Lung (tissue), 12 donors: ENCODE data around the gene DBH. TPM values are rescaled to one million over a fixed set of nuclear protein-coding genes. Genes with fewer than 3 reads are reported as not detected.

ENCODE experiments used
- ATAC-seq: fragments of 200-7000 bp; cut with Tn5 transposase; one replicate; pipeline ENCODE4 v1.9.1; 2020; ENCODE audit warnings: moderate number of reproducible peaks; ENCODE audit not compliant: insufficient read depth, low FRiP score
- DNase-seq, 3 donors: peaks; one replicate each; pipeline ENCODE4 v3.0.0-alpha.2; 2013 to 2017
- H3K27ac ChIP-seq, 2 donors: one replicate each; pipeline ENCODE4 v1.5.1; 2013; ENCODE audit warnings: mild to moderate bottlenecking in 2 of 2, moderate library complexity in 2 of 2, control low read depth in 1 of 2, inconsistent platforms in 1 of 2, low read depth in 1 of 2, low read length in 1 of 2
- H3K27me3 ChIP-seq, 3 donors: one replicate each; pipeline ENCODE4 v1.5.1; 2013; ENCODE audit warnings: low read length in 2 of 3; ENCODE audit not compliant: control insufficient read depth in 3 of 3, insufficient read depth in 3 of 3
- H3K36me3 ChIP-seq, 4 donors: one replicate each; pipeline ENCODE4 v1.5.1; 2013; ENCODE audit warnings: low read length in 4 of 4, mild to moderate bottlenecking in 1 of 4, moderate library complexity in 1 of 4; ENCODE audit not compliant: control insufficient read depth in 4 of 4, insufficient read depth in 4 of 4
- H3K4me1 ChIP-seq, 5 donors: one replicate each; pipeline ENCODE4 v1.5.1; 2013; ENCODE audit warnings: low read length in 5 of 5, mild to moderate bottlenecking in 2 of 5, moderate library complexity in 1 of 5; ENCODE audit not compliant: control insufficient read depth in 5 of 5, insufficient read depth in 5 of 5
- H3K4me3 ChIP-seq: one replicate; pipeline ENCODE4 v1.5.1; 2013; ENCODE audit warnings: mild to moderate bottlenecking, control low read depth, moderate library complexity
- H3K9ac ChIP-seq, 2 donors: one replicate each; pipeline ENCODE4 v1.5.1; 2013; ENCODE audit warnings: low read length in 2 of 2, control low read depth in 1 of 2; ENCODE audit not compliant: insufficient read depth in 1 of 2
- H3K9me3 ChIP-seq, 4 donors: one replicate each; pipeline ENCODE4 v1.5.1; 2013; ENCODE audit warnings: low read length in 3 of 4, mild to moderate bottlenecking in 1 of 4, moderate library complexity in 1 of 4; ENCODE audit not compliant: control insufficient read depth in 4 of 4, insufficient read depth in 3 of 4
- WGBS, 2 donors: extraction: QIAGEN DNeasy Blood & Tissue Kit; methylation state at CpG; one replicate each; pipeline ENCODE4 v1.1.7; 2013; 5-methylcytosine and 5-hydroxymethylcytosine counted together
- polyA plus RNA-seq, 2 donors: library from polyadenylated mRNA; stranded (reverse); fragments of 200-250 nt; gene quantifications; one replicate each; pipeline ENCODE4 v1.2.1, GENCODE V29; 2013
- total RNA-seq, 2 donors: library from RNA; depleted of rRNA in 1 of 2; stranded (reverse); fragments of >200 nt in 1 of 2; gene quantifications; one replicate each; pipeline ENCODE4 v1.2.1, GENCODE V29; 2014 to 2021
- TF ChIP-seq, protein P1 (sequence below): IDR thresholded peaks from 2 replicates; pipeline ENCODE4 v1.5.1; 2012; ENCODE audit warnings: mild to moderate bottlenecking; ENCODE audit errors: control extremely low read depth, extremely low read depth
- donor health status: control.
- donor health status: control.
- donor health status: Bipolar disorder and iron deficiency.
- donor health status: healthy.
- donor health status: DM: yes; HTN: yes; CAD: no.

Gene DBH
- total and polyA plus RNA-seq, 4 donors = 0.06 to 0.48 (median 0.08) TPM

DNA sequence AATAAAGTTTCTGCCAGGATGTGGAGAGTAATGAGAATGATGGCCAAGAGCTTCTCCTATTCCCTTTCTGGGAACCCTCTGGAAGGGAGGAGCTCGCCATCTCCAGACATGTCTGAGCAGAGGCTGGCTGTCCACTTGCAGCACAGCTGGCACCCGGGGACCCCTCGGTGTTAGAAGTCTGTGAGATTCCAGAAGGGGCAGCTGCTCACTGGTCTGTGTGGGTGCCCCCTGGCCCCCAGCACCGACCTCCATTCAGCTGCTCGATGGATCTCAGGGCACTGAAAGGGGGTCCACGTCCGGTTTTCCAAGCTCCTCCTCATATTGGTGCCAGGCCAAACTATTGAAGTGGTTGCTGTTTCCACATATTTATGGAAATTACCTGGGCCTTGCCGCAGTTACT, 23.3 kb upstream of the DBH start:
- Histone ChIP-seq H3K4me3 (no peak overlapping the region), H3K36me3 (no peaks in the 10 kb centered on the region), H3K9ac (no peak overlapping the region), H3K4me1 (peaks cover 0 to 4% (median 0%) of the 10 kb centered on the region in 5 donors), H3K9me3 (peaks cover 0 to 2% (median 0%) of the 10 kb centered on the region in 4 donors), H3K27ac (no peak overlapping the region), H3K27me3 (peaks cover 5 to 32% (median 9%) of the 10 kb centered on the region in 3 donors)
- WGBS, 2 donors = 76 to 81% methylated on average over 8 of the region's 8 CpGs
- no peak for DNase-seq
- no peak for ATAC-seq
- TF ChIP-seq, protein P1, sequence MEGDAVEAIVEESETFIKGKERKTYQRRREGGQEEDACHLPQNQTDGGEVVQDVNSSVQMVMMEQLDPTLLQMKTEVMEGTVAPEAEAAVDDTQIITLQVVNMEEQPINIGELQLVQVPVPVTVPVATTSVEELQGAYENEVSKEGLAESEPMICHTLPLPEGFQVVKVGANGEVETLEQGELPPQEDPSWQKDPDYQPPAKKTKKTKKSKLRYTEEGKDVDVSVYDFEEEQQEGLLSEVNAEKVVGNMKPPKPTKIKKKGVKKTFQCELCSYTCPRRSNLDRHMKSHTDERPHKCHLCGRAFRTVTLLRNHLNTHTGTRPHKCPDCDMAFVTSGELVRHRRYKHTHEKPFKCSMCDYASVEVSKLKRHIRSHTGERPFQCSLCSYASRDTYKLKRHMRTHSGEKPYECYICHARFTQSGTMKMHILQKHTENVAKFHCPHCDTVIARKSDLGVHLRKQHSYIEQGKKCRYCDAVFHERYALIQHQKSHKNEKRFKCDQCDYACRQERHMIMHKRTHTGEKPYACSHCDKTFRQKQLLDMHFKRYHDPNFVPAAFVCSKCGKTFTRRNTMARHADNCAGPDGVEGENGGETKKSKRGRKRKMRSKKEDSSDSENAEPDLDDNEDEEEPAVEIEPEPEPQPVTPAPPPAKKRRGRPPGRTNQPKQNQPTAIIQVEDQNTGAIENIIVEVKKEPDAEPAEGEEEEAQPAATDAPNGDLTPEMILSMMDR = no peak

- DNase-seq (no peak), ATAC-seq (no peak)
- Histone ChIP-seq H3K4me3 (no peak overlapping the region), H3K36me3 (no peaks in the 10 kb centered on the region), H3K27me3 (peaks cover 5 to 38% (median 9%) of the 10 kb centered on the region in 3 donors), H3K4me1 (peaks cover 0 to 4% (median 0%) of the 10 kb centered on the region in 5 donors), H3K27ac (no peak overlapping the region), H3K9me3 (peaks cover 0 to 2% (median 0%) of the 10 kb centered on the region in 4 donors), H3K9ac (no peak overlapping the region)
- 82 to 85% methylated on average over 16 of the region's 16 CpGs for WGBS, 2 donors
- TF ChIP-seq, protein P1 = no peak
Measured at GRCh38 chr9:133613432-133613831, 22.7 kb upstream of the DBH start.

DNA sequence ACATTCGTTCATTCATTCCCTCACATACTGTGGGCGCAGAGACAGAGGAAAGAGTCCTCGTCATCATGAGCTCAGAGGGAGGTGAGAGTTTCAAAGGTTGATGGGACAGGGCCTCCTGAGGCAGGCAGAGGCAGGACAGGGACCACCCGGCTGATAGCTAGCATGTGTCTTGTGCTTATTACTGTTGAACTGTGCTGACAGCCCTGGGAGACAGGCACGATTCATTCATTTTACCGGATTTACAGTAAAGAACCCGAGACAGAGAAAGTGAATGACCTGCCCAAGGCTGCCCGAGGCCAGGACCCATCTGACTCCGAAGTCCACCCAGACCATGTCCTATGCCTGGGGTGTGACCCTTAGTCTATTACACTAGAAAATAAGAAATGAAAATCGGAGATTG, 22.1 kb upstream of the DBH start:
- Histone ChIP-seq H3K36me3 (no peaks in the 10 kb centered on the region), H3K4me3 (no peak overlapping the region), H3K27ac (no peak overlapping the region), H3K27me3 (peaks cover 3 to 38% (median 5%) of the 10 kb centered on the region in 3 donors), H3K9me3 (peaks cover 0 to 2% (median 0%) of the 10 kb centered on the region in 4 donors), H3K4me1 (peaks cover 0 to 4% (median 0%) of the 10 kb centered on the region in 5 donors), H3K9ac (no peak overlapping the region)
- TF ChIP-seq, protein P1 = no peak
- 66 to 75% methylated on average over 10 of the region's 10 CpGs for WGBS, 2 donors
- no peak for ATAC-seq
- DNase-seq = no peak

DNA sequence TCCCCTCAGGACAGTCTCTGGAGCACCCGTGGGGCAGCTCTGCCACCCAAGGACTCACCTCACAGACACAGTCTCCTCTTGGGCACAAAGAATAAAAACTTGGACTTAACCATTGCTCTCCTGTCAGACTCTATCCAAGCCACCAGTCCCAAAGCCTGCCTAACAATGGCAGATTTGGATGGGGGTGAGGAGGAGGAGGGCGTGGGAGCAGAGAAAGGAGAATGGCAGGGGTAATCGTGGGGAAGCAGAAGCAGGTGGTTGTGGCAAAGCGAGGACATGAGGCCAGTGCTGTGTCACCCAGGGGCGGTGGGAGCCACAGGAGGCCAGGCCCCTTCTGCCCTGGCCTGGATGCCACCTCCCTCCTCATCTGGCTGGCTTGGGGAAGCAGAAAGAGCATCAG, 21.5 kb upstream of the DBH start:
- peaks cover 2 to 41% (median 5%) of the 10 kb centered on the region in 3 donors for H3K27me3 ChIP-seq
- no peaks in the 10 kb centered on the region for H3K36me3 ChIP-seq
- no peak overlapping the region for H3K27ac ChIP-seq
- TF ChIP-seq, protein P1 = no peak
- no peak overlapping the region for H3K4me3 ChIP-seq
- no peak overlapping the region for H3K9ac ChIP-seq
- H3K9me3 ChIP-seq = no peaks in the 10 kb centered on the region
- peaks cover 0 to 4% (median 0%) of the 10 kb centered on the region in 5 donors for H3K4me1 ChIP-seq
- DNase-seq = no peak
- ATAC-seq = no peak
- WGBS, 2 donors = 64 to 66% methylated on average over 5 of the region's 5 CpGs
